Endodermal cell (in vitro differentiated cells): ENCODE results near the gene MAJIN. TPM values are rescaled to one million over a fixed set of nuclear protein-coding genes. Genes with fewer than 3 reads are reported as not detected.

ENCODE experiments used
- DNase-seq: peaks from one replicate; pipeline ENCODE4 v3.0.0-alpha.2; 2017
- H3K27ac ChIP-seq: 2 replicates; pipeline ENCODE4 v1.5.1; 2013; ENCODE audit warnings: mild to moderate bottlenecking, low read depth, low read length, moderate library complexity
- H3K27me3 ChIP-seq: 2 replicates; pipeline ENCODE4 v1.6.1; 2013; ENCODE audit warnings: mild to moderate bottlenecking, low read length, moderate library complexity; ENCODE audit not compliant: insufficient read depth, control insufficient read depth, poor library complexity, severe bottlenecking
- H3K36me3 ChIP-seq: 2 replicates; pipeline ENCODE4 v1.7.0; 2013; ENCODE audit warnings: mild to moderate bottlenecking, low read length, moderate library complexity; ENCODE audit not compliant: control insufficient read depth, insufficient read depth
- H3K4me1 ChIP-seq: one replicate; pipeline ENCODE4 v1.7.0; 2013; ENCODE audit warnings: low read length; ENCODE audit not compliant: control insufficient read depth, insufficient read depth
- H3K4me3 ChIP-seq: 2 replicates; pipeline ENCODE4 v1.5.1; 2013; ENCODE audit warnings: mild to moderate bottlenecking, low read length, moderate library complexity
- H3K9ac ChIP-seq: 2 replicates; pipeline ENCODE4 v1.6.1; 2013; ENCODE audit warnings: mild to moderate bottlenecking, low read length, moderate library complexity; ENCODE audit not compliant: poor library complexity, severe bottlenecking; ENCODE audit errors: extremely low read depth
- H3K9me3 ChIP-seq: 2 replicates; pipeline ENCODE4 v1.6.1; 2013; ENCODE audit warnings: mild to moderate bottlenecking, low read length, moderate library complexity; ENCODE audit not compliant: control insufficient read depth
- H3K27ac Mint-ChIP-seq: 2 replicates; pipeline ENCODE4 v1.8.0; 2020; ENCODE audit warnings: mixed read lengths
- H3K27me3 Mint-ChIP-seq: 2 replicates; pipeline ENCODE4 v1.8.0; 2021; ENCODE audit warnings: mild to moderate bottlenecking, mixed read lengths; ENCODE audit not compliant: insufficient read depth
- H3K36me3 Mint-ChIP-seq: 2 replicates; pipeline ENCODE4 v1.8.0; 2020; ENCODE audit warnings: low read depth, mixed read lengths
- H3K4me1 Mint-ChIP-seq: 2 replicates; pipeline ENCODE4 v1.8.0; 2020; ENCODE audit warnings: mixed read lengths
- H3K4me3 Mint-ChIP-seq: 2 replicates; pipeline ENCODE4 v1.8.0; 2020; ENCODE audit warnings: mild to moderate bottlenecking, moderate library complexity, mixed read lengths
- H3K9me3 Mint-ChIP-seq: 2 replicates; pipeline ENCODE4 v1.8.0; 2020; ENCODE audit warnings: mild to moderate bottlenecking, mixed read lengths
- CTCF ChIP-seq: fragments of 200-600 bp; sonication (generic); conservative IDR thresholded peaks from 2 replicates; pipeline ENCODE4 v1.5.0; 2021; ENCODE audit warnings: antibody characterized with exemption, mild to moderate bottlenecking
- WGBS, 2 experiments: methylation state at CpG; one replicate each; pipeline versions ENCODE4 v1.1.5 to v1.1.7; 2013; ENCODE audit warnings: missing lambda C conversion rate in 2 of 2, mixed read lengths in 1 of 2; ENCODE audit not compliant: insufficient coverage in 1 of 2, insufficient read length in 1 of 2; 5-methylcytosine and 5-hydroxymethylcytosine counted together
- total RNA-seq, 2 donors: library from RNA; stranded (reverse); fragmentation: NEBNext Ultra II Directional in 1 of 2; extraction: Animal tissue kit (Norgen Biotek cat#: 25700) in 1 of 2; gene quantifications; 2 replicates in 1 of 2; 3 replicates in 1 of 2; pipeline ENCODE4 v1.2.1, GENCODE V29; 2021

The MAJIN gene
- total RNA-seq, 2 donors from 2014 or later, result not detected

DNA sequence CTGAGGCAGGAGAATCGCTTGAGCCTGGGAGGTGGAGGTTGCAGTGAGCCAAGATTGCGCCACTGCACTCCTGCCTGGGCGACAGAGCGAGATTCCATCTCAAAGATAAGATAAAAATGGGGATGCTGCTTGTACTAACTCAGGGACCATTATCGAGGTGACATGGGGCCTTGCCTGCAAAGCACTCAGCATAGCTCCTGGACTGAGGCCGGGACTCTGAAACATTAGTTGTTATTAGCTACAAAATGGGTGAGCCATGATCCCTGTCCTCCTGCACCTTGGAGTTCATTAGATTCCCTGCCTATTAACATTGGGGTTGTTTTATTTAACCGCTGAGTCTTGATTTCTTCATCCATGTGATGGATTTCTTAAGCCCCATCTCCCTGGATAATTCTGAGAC lies 42.3 kb downstream of the MAJIN start:
- no peak for DNase-seq
- Histone ChIP-seq H3K9ac (no peak overlapping the region), H3K4me3 (no peak overlapping the region), H3K27me3 (peaks cover 18% of the 10 kb centered on the region), H3K36me3 (no peaks in the 10 kb centered on the region), H3K27ac (no peak overlapping the region), H3K9me3 (no peaks in the 10 kb centered on the region), H3K4me1 (no peaks in the 10 kb centered on the region)
- Mint-ChIP-seq H3K27ac (no peak overlapping the region), H3K4me1 (no peaks in the 10 kb centered on the region), H3K36me3 (no peaks in the 10 kb centered on the region), H3K27me3 (peaks cover 19% of the 10 kb centered on the region), H3K9me3 (no peaks in the 10 kb centered on the region), H3K4me3 (no peak overlapping the region)
- 93 to 96% methylated on average over 7 of the region's 7 CpGs for WGBS, 2 experiments
- TF ChIP-seq CTCF, result no peak

DNA sequence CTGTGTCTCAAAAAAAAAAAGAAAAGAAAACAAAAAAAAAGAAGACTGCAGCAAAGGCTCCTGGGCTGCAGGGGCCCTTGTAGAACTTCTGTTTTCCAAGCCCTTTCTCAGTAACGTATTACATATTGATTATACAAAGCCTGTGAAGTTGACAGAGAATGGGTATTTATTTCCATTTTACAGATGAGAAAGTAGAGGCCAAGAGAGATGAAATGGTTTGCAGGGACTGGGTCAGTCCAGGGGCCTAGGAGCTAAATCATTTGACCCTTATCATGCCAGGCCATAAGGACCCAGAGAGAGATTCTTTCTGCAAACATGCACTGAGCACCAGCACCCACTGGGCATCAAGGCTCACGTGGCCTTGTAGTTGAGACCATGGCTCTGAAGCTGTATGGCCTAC lies 43.0 kb downstream of the MAJIN start:
- H3K27ac Mint-ChIP-seq, result no peak overlapping the region
- DNase-seq, result no peak
- H3K9ac ChIP-seq, result no peak overlapping the region
- no peaks in the 10 kb centered on the region for H3K9me3 ChIP-seq
- no peak overlapping the region for H3K27ac ChIP-seq
- TF ChIP-seq CTCF, result no peak
- no peaks in the 10 kb centered on the region for H3K36me3 ChIP-seq
- no peak overlapping the region for H3K4me3 Mint-ChIP-seq
- no peaks in the 10 kb centered on the region for H3K4me1 ChIP-seq
- H3K27me3 ChIP-seq, result peaks cover 18% of the 10 kb centered on the region
- WGBS, 2 experiments, result 90 to 93% methylated on average over 1 to 2 of the region's 2 CpGs
- no peaks in the 10 kb centered on the region for H3K36me3 Mint-ChIP-seq
- peaks cover 4% of the 10 kb centered on the region for H3K4me1 Mint-ChIP-seq
- no peaks in the 10 kb centered on the region for H3K9me3 Mint-ChIP-seq
- no peak overlapping the region for H3K4me3 ChIP-seq
- peaks cover 19% of the 10 kb centered on the region for H3K27me3 Mint-ChIP-seq

- no peaks in the 10 kb centered on the region for H3K4me1 ChIP-seq
- H3K27me3 ChIP-seq, result peaks cover 37% of the 10 kb centered on the region
- no peak overlapping the region for H3K4me3 ChIP-seq
- no peak for TF ChIP-seq CTCF
- no peak overlapping the region for H3K9ac ChIP-seq
- Mint-ChIP-seq H3K4me3 (no peak overlapping the region), H3K27me3 (peaks cover 29% of the 10 kb centered on the region), H3K4me1 (peaks cover 4% of the 10 kb centered on the region), H3K9me3 (no peaks in the 10 kb centered on the region), H3K27ac (no peak overlapping the region), H3K36me3 (no peaks in the 10 kb centered on the region)
- H3K27ac ChIP-seq, result no peak overlapping the region
- peak; percentile 37 for DNase-seq
- H3K36me3 ChIP-seq, result no peaks in the 10 kb centered on the region
- 90 to 93% methylated on average over 9 to 22 of the region's 22 CpGs for WGBS, 2 experiments
- H3K9me3 ChIP-seq, result no peaks in the 10 kb centered on the region
Observed at GRCh38 chr11:64926689-64927088, 45.2 kb downstream of the MAJIN start.
